Daoy (cell line): ENCODE results near the gene DYSF. TPM values are rescaled to one million over a fixed set of nuclear protein-coding genes. Genes with fewer than 3 reads are reported as not detected.

ENCODE experiments used
- DNase-seq: peaks from one replicate; pipeline ENCODE4 v3.0.0-alpha.2; 2015; ENCODE audit warnings: low read depth
- total RNA-seq: library from RNA; depleted of rRNA; stranded (reverse); fragments of >200 nt; shearing (Covaris generic); gene quantifications from 2 replicates; pipeline ENCODE4 v1.2.3, GENCODE V29; 2014

Gene DYSF
- total RNA-seq, 1 experiment from 2014 or later: 0.23 TPM

DNA sequence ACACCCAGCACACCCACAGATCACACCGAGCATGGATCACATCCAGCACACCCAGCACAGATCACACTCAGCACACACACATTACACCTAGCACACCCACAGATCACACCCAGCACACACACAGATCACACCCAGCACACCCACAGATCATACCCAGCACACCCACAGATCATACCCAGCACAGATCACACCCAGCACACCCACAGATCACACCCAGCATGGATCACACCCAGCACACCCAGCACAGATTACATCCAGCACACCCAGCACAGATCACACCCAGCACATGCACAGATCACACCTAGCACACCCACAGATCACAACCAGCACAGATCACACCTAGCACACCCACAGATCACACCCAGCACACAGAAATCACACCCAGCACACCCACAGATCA is 118.6 kb downstream of the DYSF start:
- no peak for DNase-seq

DNA sequence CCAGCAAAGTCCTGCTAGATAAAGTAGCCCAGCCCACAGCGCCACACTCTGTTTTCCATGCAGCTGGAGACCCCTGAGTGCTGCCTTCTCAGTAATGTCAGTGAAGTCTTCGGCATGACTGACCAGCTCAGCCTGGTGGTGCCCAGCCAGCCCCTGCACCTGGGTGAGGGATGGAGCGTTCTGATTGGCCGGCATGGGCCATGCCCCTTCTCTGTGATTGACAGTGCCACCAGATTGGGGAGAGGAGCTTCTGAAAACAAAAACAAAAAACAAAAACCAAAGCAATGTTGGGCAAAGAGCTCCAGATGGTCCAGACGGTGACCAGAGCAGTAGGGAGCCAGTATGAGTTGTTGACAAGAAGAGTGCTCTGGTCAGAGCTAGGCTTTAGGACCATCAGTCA is 122.6 kb downstream of the DYSF start:
- DNase-seq: no peak

GRCh38 chr2:71576541-71576940 is 123.2 kb downstream of the DYSF start:
- no peak for DNase-seq

DNA sequence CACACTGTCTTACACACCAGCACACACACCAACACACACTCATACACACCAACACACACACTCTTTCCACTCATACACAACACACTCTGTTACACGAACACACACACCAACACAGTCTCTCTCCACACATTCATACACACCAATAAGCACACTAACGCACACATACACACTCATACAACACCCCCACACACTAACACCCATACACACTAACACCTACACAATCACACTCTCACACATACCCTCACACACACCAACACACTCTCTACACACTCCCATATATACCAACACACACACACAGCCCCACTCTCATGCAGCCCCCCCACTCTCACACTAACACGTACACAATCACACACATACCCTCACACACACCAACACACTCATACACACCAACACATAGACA is 123.8 kb downstream of the DYSF start:
- no peak for DNase-seq

- DNase-seq: no peak
Observed at GRCh38 chr2:71578767-71579342, 125.5 kb downstream of the DYSF start.

DNA sequence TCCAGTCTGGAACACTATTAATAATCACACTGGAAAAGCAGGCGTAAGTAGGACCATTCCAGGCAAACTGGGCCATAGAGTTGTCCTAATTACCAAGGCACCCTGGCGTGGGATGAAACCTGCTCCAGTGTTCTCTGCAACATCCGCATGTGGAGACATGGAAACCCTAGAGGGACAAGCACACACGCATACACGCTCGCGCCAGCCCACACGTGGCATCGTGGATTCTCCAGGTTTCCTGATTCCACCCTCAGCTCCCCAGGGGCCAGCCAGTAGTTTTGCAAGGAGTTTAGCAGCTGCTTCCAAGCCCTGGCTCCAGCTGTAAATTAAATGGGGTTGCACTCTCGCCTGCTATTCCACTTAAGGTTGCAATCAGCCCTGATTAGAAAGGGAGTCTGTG is 127.7 kb downstream of the DYSF start:
- no peak for DNase-seq

DNA sequence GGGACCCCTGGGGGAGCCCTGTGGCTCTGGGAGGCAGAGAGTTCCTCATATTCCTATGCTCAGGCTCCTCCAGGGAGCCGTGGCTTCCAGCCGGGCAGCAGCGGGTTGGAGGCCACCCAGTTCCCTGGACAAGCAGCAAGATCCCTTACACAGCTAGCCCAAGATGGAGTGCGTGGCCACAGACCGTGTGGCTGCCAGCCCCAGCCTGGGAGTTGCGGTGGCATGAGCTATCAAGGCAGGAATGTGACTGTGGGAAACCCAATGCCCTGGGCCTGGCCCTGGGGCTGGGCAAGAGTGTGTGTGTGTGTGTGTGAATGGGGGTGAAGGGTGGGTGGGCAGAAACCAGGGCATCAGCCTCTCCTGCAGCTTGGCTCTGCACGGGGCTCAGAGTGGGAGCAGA is 130.5 kb downstream of the DYSF start:
- peak; percentile 74 for DNase-seq

GRCh38 chr2:71586471-71586870 is 133.1 kb downstream of the DYSF start:
- DNase-seq: no peak

DNA sequence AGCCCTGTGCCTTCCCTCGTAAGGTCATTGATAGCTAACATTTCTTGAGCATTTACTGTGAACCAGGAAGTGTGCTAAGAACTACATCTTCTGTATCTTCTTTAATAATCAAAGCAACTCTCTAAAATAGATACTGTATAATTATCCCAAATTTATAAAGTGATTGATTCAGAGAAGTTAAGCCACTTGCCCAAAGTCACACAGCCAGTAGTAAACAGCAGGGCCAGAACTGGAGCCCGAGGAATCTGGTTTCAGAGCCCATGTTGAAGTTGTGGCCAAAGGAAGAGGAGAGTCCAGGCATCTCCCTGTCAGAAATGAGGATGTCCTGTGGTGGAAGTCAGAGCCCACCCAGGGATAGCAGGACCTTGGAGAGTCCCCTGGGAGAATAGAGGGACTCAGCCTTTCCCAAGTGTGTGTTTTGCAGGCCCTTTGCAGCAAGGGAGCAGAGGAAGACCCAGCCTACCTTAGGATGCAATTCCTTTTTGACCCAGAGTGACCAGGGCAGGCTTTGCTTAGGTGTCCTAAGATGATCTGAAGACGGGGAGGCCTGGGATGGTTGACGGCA is 134.2 kb downstream of the DYSF start:
- DNase-seq: no peak

DNA sequence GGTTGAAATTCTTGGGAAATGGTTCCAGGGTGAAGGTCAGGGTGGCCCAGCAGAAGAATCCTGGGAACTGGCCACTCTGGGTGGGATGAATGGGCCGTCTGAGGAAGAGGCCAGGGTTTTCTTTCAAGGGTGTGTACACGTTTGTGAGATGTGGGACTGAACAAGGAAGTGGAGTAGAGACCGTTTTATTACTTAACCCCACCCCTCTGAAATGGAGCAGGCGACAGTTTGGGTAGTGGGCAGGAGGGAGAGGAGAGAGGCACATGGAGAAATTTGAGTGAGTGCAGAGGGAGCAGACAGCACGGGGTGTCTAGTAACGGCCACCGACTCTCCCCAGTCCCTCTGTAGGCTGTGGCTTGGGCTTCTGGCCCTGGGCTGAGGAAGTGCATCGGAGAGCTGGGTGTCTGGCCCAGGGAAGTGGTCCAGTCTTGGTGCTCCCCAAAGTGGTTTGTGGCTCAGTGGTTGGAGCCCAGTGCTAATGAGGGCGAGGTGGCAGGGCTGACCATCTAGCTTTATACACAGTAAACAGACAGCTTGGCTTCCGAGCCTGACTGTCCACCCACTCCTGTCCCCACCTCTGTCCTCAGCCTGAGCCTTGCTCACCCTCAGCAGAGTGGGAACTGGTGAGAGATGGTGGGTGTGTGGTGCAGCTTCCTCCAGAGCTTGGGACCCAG is 135.3 kb downstream of the DYSF start:
- DNase-seq: no peak

- no peak for DNase-seq
Observed at GRCh38 chr2:71589763-71590162, 136.4 kb downstream of the DYSF start.

- DNase-seq: no peak
Observed at GRCh38 chr2:71591044-71591443, 137.7 kb downstream of the DYSF start.

DNA sequence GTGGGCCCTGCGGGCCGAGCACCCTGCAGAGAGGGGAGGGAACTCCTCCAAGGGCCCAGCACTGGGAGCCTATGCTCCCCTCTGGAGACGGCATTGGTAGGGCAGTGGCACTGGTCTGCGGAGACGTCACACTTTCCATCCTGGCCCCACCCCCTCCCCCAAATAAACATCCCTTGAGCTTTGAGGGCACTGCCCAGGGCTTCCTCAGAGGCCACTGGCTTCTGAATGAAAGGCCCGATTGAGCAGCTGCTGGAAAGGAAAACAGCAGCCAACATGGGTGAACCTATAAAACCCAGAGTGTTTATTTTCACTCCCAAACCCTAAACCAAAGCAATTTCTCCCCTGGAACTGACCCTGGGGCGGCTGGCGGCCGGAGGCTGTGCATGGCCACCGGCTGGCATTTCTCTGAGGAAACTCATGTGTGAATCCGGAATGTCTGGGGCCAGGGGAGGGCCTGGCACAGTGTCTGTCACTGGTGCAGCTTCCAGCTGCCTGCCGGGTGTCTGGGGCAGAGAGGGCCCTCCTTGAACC is 138.9 kb downstream of the DYSF start:
- DNase-seq: no peak

GRCh38 chr2:71595569-71595968 is 142.2 kb downstream of the DYSF start:
- no peak for DNase-seq

- no peak for DNase-seq
Observed at GRCh38 chr2:71596011-71596410, 142.7 kb downstream of the DYSF start.

DNA sequence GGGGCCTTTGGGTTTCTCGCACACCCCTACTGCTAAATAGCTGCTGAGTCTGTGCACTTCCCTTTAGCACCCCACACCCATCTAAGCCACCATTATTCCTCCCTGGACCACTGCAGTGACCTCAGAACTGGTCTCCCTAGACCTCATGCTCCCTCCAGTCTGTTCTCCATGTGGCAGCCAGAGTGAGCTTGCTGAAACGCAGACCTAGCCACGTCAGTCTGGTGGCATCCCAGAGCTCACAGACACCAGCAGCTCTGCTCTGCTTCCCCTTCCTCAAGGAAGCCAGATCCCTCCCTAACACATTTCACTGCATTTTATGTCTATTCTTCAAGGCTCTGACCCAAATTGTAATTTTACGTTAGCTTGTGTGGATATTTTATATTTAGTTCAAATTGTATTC is 144.4 kb downstream of the DYSF start:
- no peak for DNase-seq

DNA sequence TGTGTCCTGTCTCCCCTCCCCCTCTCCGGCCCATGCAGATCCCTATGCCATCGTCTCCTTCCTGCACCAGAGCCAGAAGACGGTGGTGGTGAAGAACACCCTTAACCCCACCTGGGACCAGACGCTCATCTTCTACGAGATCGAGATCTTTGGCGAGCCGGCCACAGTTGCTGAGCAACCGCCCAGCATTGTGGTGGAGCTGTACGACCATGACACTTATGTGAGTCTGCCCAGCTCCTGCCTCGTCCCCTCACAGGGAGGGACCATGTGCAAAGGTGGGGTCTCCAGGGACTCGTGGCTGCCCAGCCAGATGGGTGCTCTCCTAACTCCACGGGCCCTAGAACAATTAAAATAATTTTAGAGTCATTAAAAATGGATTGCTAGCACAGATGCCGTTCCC is 145.2 kb downstream of the DYSF start:
- DNase-seq: no peak

DNA sequence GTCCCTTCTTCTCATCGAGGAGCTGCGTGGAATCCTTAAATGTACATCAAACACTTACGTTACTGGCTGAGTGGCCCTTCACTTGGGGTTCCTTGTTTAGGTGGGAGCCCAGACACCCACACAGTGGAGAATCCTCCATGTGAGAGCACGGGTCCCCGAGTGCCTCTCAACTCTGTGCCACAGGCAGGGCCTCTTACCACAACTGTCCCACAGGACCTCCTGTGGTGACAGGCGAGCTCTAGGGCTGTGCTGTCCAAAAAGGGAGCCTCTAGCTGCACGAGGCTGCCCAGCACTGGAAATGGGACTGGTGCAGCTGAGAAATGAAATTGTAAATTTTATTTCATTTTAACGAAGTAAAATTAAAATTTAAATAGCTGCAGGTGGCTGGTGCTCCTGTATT is 145.7 kb downstream of the DYSF start:
- no peak for DNase-seq

- no peak for DNase-seq
Observed at GRCh38 chr2:71599646-71600236, 146.4 kb downstream of the DYSF start.

DNA sequence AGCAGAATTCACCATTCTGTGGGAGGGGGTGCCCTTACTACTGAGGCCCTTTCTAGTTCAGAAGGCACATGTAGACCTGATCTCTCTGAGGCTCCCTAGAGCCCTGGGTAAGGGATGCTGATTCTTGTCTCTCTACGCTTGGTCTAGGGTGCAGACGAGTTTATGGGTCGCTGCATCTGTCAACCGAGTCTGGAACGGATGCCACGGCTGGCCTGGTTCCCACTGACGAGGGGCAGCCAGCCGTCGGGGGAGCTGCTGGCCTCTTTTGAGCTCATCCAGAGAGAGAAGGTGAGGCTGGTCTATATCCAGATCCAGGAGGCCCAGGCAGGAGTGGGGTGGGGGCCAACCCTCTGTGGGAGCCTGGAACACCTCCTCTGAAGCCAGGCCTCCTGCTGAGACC is 147.2 kb downstream of the DYSF start:
- DNase-seq: no peak

GRCh38 chr2:71601136-71602114 is 148.1 kb downstream of the DYSF start:
- DNase-seq: no peak

- DNase-seq: no peak
Observed at GRCh38 chr2:71602115-71602495, 148.7 kb downstream of the DYSF start.
